Skin epidermis (tissue), 12 donors: ENCODE results near the gene ANKRD36C.
A peak's percentile ranks its signal among the peaks of the same experiment; 100 is the strongest.
"Not testable (repeated sequence)": the region's sequence is repeated elsewhere in the genome, so short reads cannot be mapped to it uniquely, and the experiment has no call there.

Experiments
- H3K27ac ChIP-seq, 21 experiments: fragments of 200-600 bp; sonication (generic) in 11 of 21; one replicate each; pipeline ENCODE4 v1.5.0; 2020; ENCODE audit warnings: mild to moderate bottlenecking in 3 of 21, inconsistent platforms in 2 of 21, moderate library complexity in 2 of 21
- H3K4me3 ChIP-seq, 7 experiments: fragments of 200-600 bp; sonication (generic) in 2 of 7; one replicate each; pipeline ENCODE4 v1.5.0; 2020; ENCODE audit warnings: inconsistent platforms in 2 of 7, mild to moderate bottlenecking in 2 of 7, moderate library complexity in 1 of 7

ANKRD36C gene

GRCh38 chr2:95991351-95992094 lies at the start of gene ANKRD36C:
ANKRD36C (minus strand) TSS chr2:95991824; CDS start chr2:95991708, 116 bp downstream.
- H3K27ac ChIP-seq: peak within 1 kb of the TSS; percentile 27 to 94 (median 86)

GRCh38 chr2:96035554-96035953 lies 43.9 kb upstream of the ANKRD36C start:
- H3K4me3 ChIP-seq, H3K27ac ChIP-seq: not testable (repeated sequence)

More at GRCh38 chr2:95991351-95992094, at the start of gene ANKRD36C:
- peak within 1 kb of the TSS; percentile 46 to 64 (median 59) for H3K4me3 ChIP-seq

GRCh38 chr2:96034792-96035191 lies 43.2 kb upstream of the ANKRD36C start, which contains the start of gene GPAT2:
GPAT2 (minus strand) TSS chr2:96034916; CDS start chr2:96032359, 2,557 bp downstream.
- not testable (repeated sequence) for H3K27ac ChIP-seq, H3K4me3 ChIP-seq

GRCh38 chr2:96033997-96034396 lies 42.4 kb upstream of the ANKRD36C start:
- not testable (repeated sequence) for H3K4me3 ChIP-seq, H3K27ac ChIP-seq

- H3K4me3 ChIP-seq, H3K27ac ChIP-seq: not testable (repeated sequence)
These were observed 36.2 kb upstream of the ANKRD36C start for GRCh38 chr2:96027725-96028325.

GRCh38 chr2:96025755-96026154 lies 34.1 kb upstream of the ANKRD36C start:
- H3K4me3 ChIP-seq: not testable (repeated sequence)

GRCh38 chr2:96025194-96025492 lies 33.5 kb upstream of the ANKRD36C start:
- Histone ChIP-seq H3K4me3 (no peak overlapping the region), H3K27ac (no peak overlapping the region)

More at GRCh38 chr2:96025755-96026154, 34.1 kb upstream of the ANKRD36C start:
- not testable (repeated sequence) for H3K27ac ChIP-seq

- no peak overlapping the region for H3K27ac ChIP-seq
These were observed 32.9 kb upstream of the ANKRD36C start for GRCh38 chr2:96024336-96025193.

GRCh38 chr2:96023701-96024100 lies 32.1 kb upstream of the ANKRD36C start:
- H3K4me3 ChIP-seq, H3K27ac ChIP-seq: not testable (repeated sequence)

More at GRCh38 chr2:96024336-96025193, 32.9 kb upstream of the ANKRD36C start:
- H3K4me3 ChIP-seq: no peak overlapping the region

GRCh38 chr2:96022701-96023447 lies 31.2 kb upstream of the ANKRD36C start:
- H3K4me3 ChIP-seq, H3K27ac ChIP-seq: not testable (repeated sequence)

GRCh38 chr2:96022126-96022525 lies 30.5 kb upstream of the ANKRD36C start:
- not testable (repeated sequence) for H3K4me3 ChIP-seq, H3K27ac ChIP-seq

- not testable (repeated sequence) for H3K27ac ChIP-seq, H3K4me3 ChIP-seq
These were observed 29.5 kb upstream of the ANKRD36C start for GRCh38 chr2:96021142-96021541.

GRCh38 chr2:96019909-96020590 lies 28.4 kb upstream of the ANKRD36C start:
- H3K4me3 ChIP-seq, H3K27ac ChIP-seq: not testable (repeated sequence)

- not testable (repeated sequence) for H3K4me3 ChIP-seq, H3K27ac ChIP-seq
These were observed 24.7 kb upstream of the ANKRD36C start for GRCh38 chr2:96016321-96016720.

- H3K4me3 ChIP-seq, H3K27ac ChIP-seq: not testable (repeated sequence)
These were observed 21.2 kb upstream of the ANKRD36C start for GRCh38 chr2:96012792-96013264.

GRCh38 chr2:96012086-96012791 lies 20.6 kb upstream of the ANKRD36C start:
- H3K4me3 ChIP-seq, H3K27ac ChIP-seq: not testable (repeated sequence)

GRCh38 chr2:96011129-96011455 lies 19.5 kb upstream of the ANKRD36C start:
- H3K4me3 ChIP-seq, H3K27ac ChIP-seq: not testable (repeated sequence)

- Histone ChIP-seq H3K4me3 (peak overlapping the region; percentile 32 to 59 (median 43)), H3K27ac (peak overlapping the region in 17 of 21 experiments; percentile 16 to 82 (median 78))
These were observed 18.9 kb upstream of the ANKRD36C start for GRCh38 chr2:96010320-96011128.
